Umbilical cord (tissue), 2 donors: ENCODE results near the gene PFN4. TPM values are rescaled to one million over a fixed set of nuclear protein-coding genes. Genes with fewer than 3 reads are reported as not detected.
"Not testable (repeated sequence)": the region's sequence is repeated elsewhere in the genome, so short reads cannot be mapped to it uniquely, and the experiment has no call there.

Experiments used
- DNase-seq: peaks from one replicate; pipeline ENCODE4 v3.0.0-alpha.2; 2015; ENCODE audit warnings: low spot score
- total RNA-seq: library from RNA; depleted of rRNA; stranded (reverse); fragments of >200 nt; gene quantifications from one replicate; pipeline ENCODE4 v1.2.3, GENCODE V29; 2014; ENCODE audit warnings: low replicate concordance; ENCODE audit not compliant: insufficient read depth

Gene PFN4
- total RNA-seq, result not detected

GRCh38 chr2:24123195-24123921 is at the start of gene PFN4, which contains the start of gene FAM228B:
PFN4 (minus strand) TSS chr2:24123334; CDS start chr2:24122535, 799 bp downstream.
FAM228B (plus strand) TSS chr2:24123469; CDS start chr2:24124362, 893 bp downstream.
- DNase-seq, result peak; percentile 92

GRCh38 chr2:24169023-24169422 is 45.9 kb upstream of the PFN4 start:
- DNase-seq, result peak; percentile 75

GRCh38 chr2:24164416-24164973 is 41.4 kb upstream of the PFN4 start:
- DNase-seq, result no peak

GRCh38 chr2:24163601-24164000 is 40.5 kb upstream of the PFN4 start:
- DNase-seq, result no peak

GRCh38 chr2:24163186-24163585 is 40.1 kb upstream of the PFN4 start:
- DNase-seq, result no peak

GRCh38 chr2:24162494-24162893 is 39.4 kb upstream of the PFN4 start:
- no peak for DNase-seq

GRCh38 chr2:24160761-24161160 is 37.6 kb upstream of the PFN4 start:
- no peak for DNase-seq

GRCh38 chr2:24159708-24160107 is 36.6 kb upstream of the PFN4 start:
- DNase-seq, result no peak

GRCh38 chr2:24158131-24158530 is 35.0 kb upstream of the PFN4 start:
- no peak for DNase-seq

- DNase-seq, result no peak
Observed at GRCh38 chr2:24153478-24153877, 30.3 kb upstream of the PFN4 start.

- DNase-seq, result no peak
Observed at GRCh38 chr2:24152413-24153197, 29.5 kb upstream of the PFN4 start.

GRCh38 chr2:24147364-24147763 is 24.2 kb upstream of the PFN4 start:
- DNase-seq, result no peak

- not testable (repeated sequence) for DNase-seq
Observed at GRCh38 chr2:24140305-24140704, 17.2 kb upstream of the PFN4 start.

GRCh38 chr2:24132543-24132942 is 9.4 kb upstream of the PFN4 start:
- DNase-seq, result no peak

- DNase-seq, result no peak
Observed at GRCh38 chr2:24125956-24126355, 2.8 kb upstream of the PFN4 start.

- DNase-seq, result no peak
Observed at GRCh38 chr2:24123922-24124580, 917 bp upstream of the PFN4 start.

- DNase-seq, result no peak
Observed at GRCh38 chr2:24122366-24123194, 554 bp downstream of the PFN4 start.

- DNase-seq, result peak; percentile 39
Observed at GRCh38 chr2:24121469-24121868, 1.7 kb downstream of the PFN4 start.

GRCh38 chr2:24121066-24121465 is 2.1 kb downstream of the PFN4 start:
- DNase-seq, result no peak

GRCh38 chr2:24117902-24118301 is 5.2 kb downstream of the PFN4 start:
- no peak for DNase-seq

- no peak for DNase-seq
Observed at GRCh38 chr2:24115057-24115456, 8.1 kb downstream of the PFN4 start.
